EH (cell line): ENCODE measurements around the gene SAMD10.

Experiments used
- DNase-seq: peaks from one replicate; pipeline ENCODE4 v3.0.0-alpha.2; 2015; ENCODE audit warnings: low read depth

Gene SAMD10

DNA sequence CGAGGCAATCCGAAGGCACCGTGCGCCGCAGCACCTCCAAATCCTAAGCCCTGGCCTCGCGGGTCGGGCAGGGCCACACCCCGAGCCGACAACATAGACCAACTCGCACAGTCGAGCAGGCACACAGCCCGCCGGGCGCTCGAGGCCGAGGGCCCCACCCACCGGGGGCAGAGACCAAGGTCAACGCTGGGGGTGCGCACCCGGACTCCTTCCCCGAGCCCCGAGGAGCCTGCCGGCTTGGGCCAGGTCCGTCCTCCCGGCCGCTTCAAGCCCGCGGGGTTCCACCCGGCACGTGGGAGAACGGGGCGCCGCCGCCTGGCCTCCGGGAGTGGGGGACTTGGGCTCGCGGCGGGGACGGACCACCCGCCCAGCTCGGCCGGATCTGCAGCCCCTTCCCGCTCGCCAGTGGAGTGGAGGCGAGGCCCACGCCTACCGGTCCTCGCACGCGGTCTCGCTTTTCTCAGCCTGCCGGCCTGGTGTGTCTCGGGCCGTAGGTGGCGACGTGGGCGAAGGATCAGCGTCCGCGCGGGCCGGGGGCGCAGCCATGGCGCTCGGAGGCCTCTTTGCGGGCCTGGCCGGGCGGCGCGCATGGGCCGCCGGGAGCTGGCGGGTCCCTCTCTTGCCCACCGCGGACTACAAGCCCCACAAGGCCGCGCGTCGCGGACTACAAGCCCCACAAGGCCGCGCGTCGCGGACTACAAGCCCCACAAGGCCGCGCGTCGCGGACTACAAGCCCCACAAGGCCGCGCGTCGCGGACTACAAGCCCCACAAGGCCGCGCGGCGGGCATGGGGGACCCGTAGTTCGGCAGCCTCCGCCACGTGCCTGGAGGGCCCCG is 23.4 kb downstream of the SAMD10 start, which contains the start of gene UCKL1:
UCKL1 (minus strand) TSS at position 590 of the 837 bp plus-strand sequence; CDS start at position 546, 44 bp downstream.
- peak; percentile 86 for DNase-seq

GRCh38 chr20:63955281-63955826 is 24.1 kb downstream of the SAMD10 start:
- DNase-seq, result peak; percentile 48

DNA sequence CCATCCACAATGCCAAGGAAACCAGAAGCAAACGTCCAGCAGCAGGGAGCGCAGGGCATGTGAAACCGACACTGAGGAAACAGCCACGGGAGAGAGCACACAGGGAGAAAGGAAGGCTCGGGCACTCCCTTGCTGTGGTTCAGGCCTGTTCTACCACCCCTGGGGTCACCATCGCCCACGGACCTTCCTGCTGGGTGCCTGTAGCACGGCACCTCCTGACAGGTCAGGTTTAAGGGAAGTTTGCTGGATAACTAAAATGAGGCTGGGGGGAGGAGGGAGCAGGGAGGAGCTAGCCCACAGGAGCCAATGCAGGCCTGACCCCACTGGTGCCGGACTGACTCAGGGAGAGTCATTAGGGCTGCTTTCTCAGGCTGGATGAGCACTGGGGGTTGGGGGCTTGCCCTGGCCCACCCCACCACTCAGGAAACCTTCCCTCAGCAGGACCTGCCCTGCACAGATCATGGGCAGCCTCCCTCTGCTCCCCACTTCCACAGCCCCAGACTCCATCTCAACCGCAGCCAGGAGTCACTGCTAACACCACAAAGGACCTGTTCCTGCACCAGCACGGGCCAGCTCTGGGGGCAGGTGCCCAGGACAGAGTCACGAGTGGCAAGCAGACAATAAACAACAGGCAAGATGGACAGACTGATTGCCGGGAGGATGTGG is 25.5 kb downstream of the SAMD10 start:
- no peak for DNase-seq

DNA sequence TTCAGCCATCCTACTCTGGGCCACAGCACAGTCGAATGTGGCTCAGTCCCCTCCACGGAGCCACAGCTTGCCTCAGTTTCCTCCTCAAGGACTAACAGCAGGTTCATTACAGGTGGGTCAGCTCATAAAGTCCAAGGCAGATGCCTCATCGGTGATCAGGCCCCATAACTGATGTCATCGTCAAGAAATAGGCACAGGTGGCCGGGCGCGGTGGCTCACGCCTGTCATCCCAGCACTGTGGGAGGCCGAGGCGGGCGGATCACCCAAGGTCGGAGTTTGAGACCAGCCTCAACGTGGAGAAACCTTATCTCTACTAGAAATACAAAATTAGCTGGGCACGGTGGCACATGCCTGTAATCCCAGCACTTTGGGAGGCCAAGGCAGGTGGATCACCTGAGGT is 26.7 kb downstream of the SAMD10 start:
- DNase-seq, result no peak

DNA sequence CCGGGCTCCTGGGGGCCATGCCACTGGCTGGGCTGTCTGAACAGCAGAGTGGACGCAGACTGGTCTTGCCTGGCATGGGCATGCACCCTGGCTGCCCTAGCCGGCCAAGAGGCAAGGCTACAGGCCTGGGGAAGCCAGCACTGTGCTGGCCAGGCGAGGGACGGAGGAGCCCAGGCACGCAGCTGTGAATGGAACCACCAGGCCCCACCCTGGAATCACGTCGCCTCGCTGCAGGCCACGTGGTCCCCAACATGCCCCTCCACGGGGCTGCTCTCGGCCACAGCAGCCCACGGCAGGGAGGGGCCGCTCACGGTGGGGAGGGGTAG is 27.3 kb downstream of the SAMD10 start:
- no peak for DNase-seq

- DNase-seq, result no peak
Measured at GRCh38 chr20:63951398-63952209, 27.8 kb downstream of the SAMD10 start.

- DNase-seq, result no peak
Measured at GRCh38 chr20:63950701-63951397, 28.6 kb downstream of the SAMD10 start.

- no peak for DNase-seq
Measured at GRCh38 chr20:63947638-63948456, 31.6 kb downstream of the SAMD10 start.

GRCh38 chr20:63946986-63947637 is 32.3 kb downstream of the SAMD10 start:
- no peak for DNase-seq

- DNase-seq, result no peak
Measured at GRCh38 chr20:63945921-63946920, 33.2 kb downstream of the SAMD10 start.

- DNase-seq, result no peak
Measured at GRCh38 chr20:63945031-63945658, 34.3 kb downstream of the SAMD10 start.

DNA sequence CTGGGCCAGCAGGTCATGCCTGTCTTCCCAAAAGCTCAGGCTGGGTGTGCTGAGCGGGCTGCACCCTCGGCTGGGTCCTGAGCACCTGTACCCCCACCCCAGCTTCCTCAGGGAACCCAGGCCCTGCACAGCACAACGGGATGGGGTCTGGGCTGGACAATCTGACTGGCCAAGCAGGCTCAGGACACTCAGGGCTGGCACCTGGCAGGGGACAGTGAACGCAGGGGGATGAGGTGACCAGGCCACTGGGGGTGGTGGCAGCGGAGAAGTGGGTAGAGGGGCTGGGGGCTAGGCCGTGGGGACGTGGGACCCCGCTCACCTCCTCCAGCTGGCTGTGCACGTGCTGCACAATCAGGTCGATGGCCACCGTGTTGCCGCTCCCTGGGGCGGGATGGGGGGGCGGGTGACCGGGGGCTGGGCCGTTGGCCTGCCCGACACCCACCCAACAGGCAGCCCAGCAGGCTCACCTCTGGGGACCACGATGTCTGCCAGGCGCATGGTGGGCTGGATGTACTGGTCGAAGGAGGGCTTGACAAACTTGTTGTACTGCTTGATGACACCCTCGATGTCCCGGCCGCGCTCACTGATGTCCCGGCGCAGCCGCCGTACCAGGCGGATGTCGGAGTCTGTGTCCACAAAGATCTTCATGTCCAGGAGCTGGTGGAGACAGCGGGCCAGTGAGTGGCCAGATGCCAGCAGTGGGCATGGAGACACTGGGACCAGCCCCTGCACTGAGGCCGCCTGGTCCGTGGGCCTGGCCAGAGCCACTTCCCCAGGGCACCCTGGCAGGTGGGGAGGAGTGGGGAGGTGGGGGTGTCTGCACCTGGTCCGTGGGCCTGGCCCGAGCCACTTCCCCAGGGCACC is 35.1 kb downstream of the SAMD10 start:
- no peak for DNase-seq

GRCh38 chr20:63943808-63944077 is 35.7 kb downstream of the SAMD10 start:
- DNase-seq, result no peak

- no peak for DNase-seq
Measured at GRCh38 chr20:63942969-63943807, 36.3 kb downstream of the SAMD10 start.

DNA sequence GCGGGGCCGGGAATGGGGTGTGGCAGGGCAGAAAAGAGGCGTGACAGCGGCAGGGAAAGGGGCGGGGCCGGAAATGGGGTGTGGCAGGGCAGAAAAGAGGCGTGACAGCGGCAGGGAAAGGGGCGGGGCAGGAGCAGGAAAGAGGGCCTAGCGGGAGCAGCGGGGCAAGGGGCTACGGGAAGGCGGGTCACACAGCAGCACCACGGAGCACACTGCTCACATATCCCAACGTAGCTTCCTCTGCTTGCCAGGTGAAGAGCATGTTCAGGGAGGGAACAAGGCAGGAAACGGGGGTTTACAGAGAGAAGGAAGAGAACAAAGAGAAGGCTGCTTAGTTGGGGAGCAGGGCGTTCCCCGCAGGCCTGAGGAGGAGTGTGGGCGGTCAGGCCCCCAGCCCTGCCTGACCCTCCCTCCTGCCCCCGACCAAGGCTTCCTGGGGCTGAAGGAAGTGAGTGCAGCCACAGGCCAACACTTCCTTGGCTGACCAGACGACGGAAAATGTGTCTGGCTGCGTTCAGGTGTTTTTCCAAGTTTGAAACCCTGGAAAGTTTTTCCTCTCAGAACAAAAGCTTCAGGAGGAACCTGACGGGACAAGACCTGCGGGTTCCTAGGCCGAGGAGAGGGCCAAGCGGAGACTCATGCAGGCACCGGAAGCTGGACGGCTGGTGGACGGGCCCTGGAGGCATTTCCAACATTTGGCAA is 37.0 kb downstream of the SAMD10 start:
- DNase-seq, result peak; percentile 30
